Muscle layer of duodenum (tissue), 2 donors: ENCODE results near the gene RARRES2.
A peak's percentile ranks its signal among the peaks of the same experiment; 100 is the strongest.

ENCODE experiments used
- H3K27ac ChIP-seq: one replicate; pipeline ENCODE4 v1.7.0; 2013; ENCODE audit warnings: mild to moderate bottlenecking, low read length
- H3K27me3 ChIP-seq: one replicate; pipeline ENCODE4 v1.7.0; 2013; ENCODE audit warnings: low read depth, mild to moderate bottlenecking, control low read depth, low read length
- H3K36me3 ChIP-seq, 2 donors: one replicate each; pipeline ENCODE4 v1.7.0; 2013; ENCODE audit warnings: low read length in 2 of 2, control low read depth in 1 of 2, mild to moderate bottlenecking in 1 of 2; ENCODE audit not compliant: insufficient read depth in 2 of 2, control insufficient read depth in 1 of 2
- H3K4me1 ChIP-seq, 2 donors: one replicate each; pipeline ENCODE4 v1.7.0; 2013; ENCODE audit warnings: low read length in 2 of 2, mild to moderate bottlenecking in 2 of 2, control low read depth in 1 of 2, moderate library complexity in 1 of 2; ENCODE audit not compliant: insufficient read depth in 2 of 2, control insufficient read depth in 1 of 2
- H3K4me3 ChIP-seq, 2 donors: one replicate each; pipeline ENCODE4 v1.7.0; 2013; ENCODE audit warnings: low read length in 2 of 2, low read depth in 1 of 2, mild to moderate bottlenecking in 1 of 2
- H3K9me3 ChIP-seq, 2 donors: one replicate each; pipeline ENCODE4 v1.7.0; 2013; ENCODE audit warnings: low read length in 2 of 2, control low read depth in 1 of 2, mild to moderate bottlenecking in 1 of 2; ENCODE audit not compliant: control insufficient read depth in 1 of 2
- donor health status: healthy.

The RARRES2 gene

DNA sequence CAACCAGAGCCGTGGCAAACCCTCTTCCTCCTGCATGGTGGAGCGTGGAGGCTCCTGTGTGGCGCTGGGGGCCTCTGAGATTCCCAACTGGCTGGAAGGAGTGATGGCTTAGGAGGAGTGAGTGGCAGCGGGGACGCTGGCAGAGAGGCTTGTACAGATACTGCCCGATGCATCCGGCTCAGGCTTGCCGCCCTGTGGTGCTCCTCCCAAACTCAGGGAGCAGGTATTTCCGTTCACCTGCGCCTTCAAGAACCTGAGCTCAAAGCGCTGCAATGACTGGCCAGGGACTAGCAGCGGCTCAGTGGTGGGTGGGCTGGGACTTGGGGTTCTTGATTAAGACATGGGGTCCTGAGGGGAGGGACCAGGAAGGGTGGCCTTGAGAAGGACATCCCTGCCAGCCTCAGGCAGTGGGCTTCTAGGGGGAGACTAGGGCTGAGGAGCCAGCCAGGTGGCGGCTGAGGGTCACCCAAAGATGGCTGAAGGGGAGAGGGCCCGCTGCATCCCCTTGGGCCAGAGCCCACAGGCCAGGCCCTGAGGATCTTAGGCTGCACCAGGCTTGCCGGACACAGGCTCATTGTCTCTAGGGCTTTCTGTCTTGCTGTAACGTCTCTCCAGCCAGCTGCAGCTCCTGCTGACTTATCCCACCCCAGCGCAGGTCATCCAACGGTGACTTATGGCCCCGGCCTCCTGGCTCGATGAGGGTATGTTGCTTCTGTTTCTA lies 40.9 kb upstream of the RARRES2 start:
- no peak overlapping the region for H3K27ac ChIP-seq
- H3K4me3 ChIP-seq, result no peak overlapping the region
- H3K4me1 ChIP-seq, result peaks cover 11 to 46% of the 10 kb centered on the region in 2 donors

DNA sequence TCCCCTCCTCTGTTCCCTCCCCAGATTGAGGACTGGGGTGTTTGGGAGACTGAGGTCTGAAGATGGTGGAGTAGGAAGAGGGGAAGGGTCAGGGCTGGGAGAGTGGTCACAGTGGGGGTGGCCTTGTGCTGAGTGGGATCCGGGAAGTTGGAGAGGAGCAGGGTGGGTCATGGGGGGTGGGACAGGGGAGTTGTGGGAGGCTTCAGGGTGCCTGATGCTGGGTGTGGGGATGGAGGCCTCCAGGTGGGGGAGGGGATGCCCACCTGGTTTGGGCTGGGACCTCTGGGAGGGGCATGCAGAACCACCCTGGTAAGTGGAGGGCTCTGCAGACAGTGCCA lies 40.3 kb upstream of the RARRES2 start:
- H3K4me3 ChIP-seq, result no peak overlapping the region
- H3K36me3 ChIP-seq, result no peaks in the 10 kb centered on the region
- H3K4me1 ChIP-seq, result peaks cover 11 to 46% of the 10 kb centered on the region in 2 donors
- no peaks in the 10 kb centered on the region for H3K27me3 ChIP-seq
- H3K27ac ChIP-seq, result no peak overlapping the region
- H3K9me3 ChIP-seq, result no peaks in the 10 kb centered on the region

More for the DNA sequence above, 40.9 kb upstream of the RARRES2 start:
- no peaks in the 10 kb centered on the region for H3K27me3 ChIP-seq
- H3K9me3 ChIP-seq, result no peaks in the 10 kb centered on the region
- no peaks in the 10 kb centered on the region for H3K36me3 ChIP-seq

DNA sequence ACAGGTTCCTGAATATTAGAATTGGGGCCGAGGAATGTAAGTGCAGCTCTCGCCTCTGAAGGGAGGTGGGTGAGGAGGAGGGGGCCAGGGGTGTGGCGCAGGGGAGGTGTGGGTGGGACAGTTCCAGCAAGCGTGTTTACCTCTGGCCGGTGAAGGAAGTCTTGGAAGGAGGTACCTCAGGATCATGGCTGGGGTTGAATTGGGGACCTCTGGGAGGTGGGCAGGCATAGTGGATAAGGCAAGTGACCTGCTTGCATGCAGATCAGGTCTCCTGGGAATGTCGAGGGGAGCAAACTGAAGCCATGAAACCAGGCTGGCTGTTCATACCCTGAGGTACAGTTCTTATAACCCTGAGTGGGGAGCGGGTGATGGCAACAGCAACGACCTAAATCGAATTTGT lies 39.7 kb upstream of the RARRES2 start:
- no peaks in the 10 kb centered on the region for H3K36me3 ChIP-seq
- peaks cover 11 to 46% of the 10 kb centered on the region in 2 donors for H3K4me1 ChIP-seq
- H3K9me3 ChIP-seq, result no peaks in the 10 kb centered on the region
- H3K27me3 ChIP-seq, result no peaks in the 10 kb centered on the region
- no peak overlapping the region for H3K4me3 ChIP-seq
- H3K27ac ChIP-seq, result no peak overlapping the region

DNA sequence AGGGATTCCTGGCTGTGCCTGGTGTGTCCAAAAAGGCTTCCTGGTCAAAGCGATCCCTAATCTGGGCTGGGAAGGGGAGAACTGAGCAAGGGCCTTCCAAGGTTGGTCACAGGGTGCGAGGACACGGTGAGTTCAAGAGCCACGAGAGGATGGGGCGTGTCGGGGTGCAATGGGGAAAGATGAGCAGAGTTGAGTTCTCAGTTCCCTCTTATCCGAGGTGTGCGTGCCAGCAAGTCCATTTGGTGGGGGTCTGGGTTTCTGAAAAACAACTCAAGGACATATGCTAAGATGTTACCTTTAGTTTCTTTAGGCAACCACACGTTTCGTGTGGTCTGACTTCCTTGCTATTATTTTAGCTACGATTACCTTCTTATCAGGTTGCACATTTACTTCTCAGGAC lies 39.0 kb upstream of the RARRES2 start:
- no peak overlapping the region for H3K27ac ChIP-seq

DNA sequence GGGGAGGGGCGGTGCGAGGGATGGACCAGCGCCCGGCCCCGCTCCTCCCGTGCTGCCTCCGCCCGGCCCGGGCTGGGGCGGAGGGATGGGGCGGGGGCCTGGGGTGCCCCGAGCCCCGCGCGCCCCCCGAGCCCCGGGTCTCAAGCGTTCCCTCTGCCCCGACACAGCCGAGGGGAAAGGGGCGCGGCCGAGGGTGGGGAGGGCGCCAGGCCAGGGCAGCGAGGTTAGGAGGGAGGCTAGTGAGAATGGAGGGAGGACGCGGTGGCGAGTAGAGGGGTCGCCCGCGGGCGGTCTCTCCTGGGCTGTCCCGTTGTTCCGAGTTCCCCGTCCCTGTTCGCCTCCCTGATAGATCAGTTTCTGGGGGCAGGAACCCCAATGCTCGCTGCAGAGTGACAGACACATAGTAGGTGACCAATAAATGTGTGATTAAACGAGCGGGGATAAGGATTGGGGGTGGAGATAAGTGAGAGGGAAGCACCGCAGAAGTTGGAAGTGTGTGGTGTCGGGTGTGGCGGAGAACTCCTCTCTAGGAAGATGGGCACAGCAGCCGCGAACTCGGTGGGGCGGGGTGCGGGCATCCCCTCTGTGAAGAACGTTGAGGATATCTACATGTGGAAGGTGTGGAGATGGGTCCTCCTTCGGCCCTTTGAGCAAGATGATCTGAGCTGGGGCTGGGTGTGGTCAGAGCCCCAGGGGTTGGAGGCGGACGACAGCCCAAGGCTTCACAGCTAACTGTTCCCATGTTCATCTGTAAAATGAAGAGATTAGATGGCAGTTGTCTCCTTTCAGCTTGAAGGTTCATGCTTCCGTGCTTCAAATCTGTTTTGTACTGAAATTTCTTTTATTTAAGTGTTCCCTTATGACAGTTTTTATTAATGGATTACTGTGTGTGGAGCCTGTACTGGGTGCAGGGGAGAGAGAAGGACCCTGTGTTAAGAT lies 38.3 kb upstream of the RARRES2 start:
- Histone ChIP-seq H3K36me3 (no peaks in the 10 kb centered on the region), H3K27ac (peak overlapping the region; percentile 39), H3K9me3 (no peaks in the 10 kb centered on the region), H3K4me3 (peak overlapping the region; percentile 89 to 98), H3K4me1 (peaks cover 7 to 38% of the 10 kb centered on the region in 2 donors), H3K27me3 (no peaks in the 10 kb centered on the region)

More for the DNA sequence above, 39.0 kb upstream of the RARRES2 start:
- Histone ChIP-seq H3K4me1 (peaks cover 9 to 46% of the 10 kb centered on the region in 2 donors), H3K4me3 (peak overlapping the region; percentile 89 to 98), H3K9me3 (no peaks in the 10 kb centered on the region), H3K36me3 (no peaks in the 10 kb centered on the region), H3K27me3 (no peaks in the 10 kb centered on the region)

DNA sequence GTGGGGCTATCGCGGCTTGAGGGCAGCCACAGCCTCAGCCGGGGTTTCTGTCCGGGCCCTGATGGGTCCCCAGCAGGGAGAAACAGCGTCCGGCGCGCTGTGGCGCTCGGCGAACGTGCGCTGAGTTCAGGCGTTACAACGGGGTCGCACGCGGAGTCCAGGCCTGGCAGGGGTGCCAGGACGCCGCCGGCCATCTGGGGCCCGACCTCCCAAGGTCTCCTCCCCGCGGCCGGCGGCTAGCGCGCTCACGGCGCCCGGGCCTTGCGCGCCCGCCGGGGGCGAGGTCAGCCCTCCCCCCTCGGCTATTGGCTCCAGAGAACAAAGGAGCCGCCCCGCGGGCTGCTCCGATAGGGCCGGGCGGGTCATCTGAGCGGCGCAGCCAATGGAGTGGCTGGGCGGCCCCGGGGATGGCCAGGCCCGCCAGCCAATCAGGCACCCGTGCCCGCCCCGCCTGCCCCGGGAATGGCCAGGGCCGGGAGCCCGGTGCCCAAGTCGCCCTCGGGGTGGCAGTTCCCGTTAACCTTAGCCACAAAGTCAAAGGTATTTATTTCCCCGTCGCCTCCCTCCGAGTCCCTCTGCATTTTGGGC lies 37.5 kb upstream of the RARRES2 start, which contains the start of gene ZNF775:
Gene ZNF775, plus strand, starts transcription at position 478 of the 588 bp plus-strand sequence. CDS start 9,141 bp downstream, outside the sequence.
- Histone ChIP-seq H3K9me3 (no peaks in the 10 kb centered on the region), H3K36me3 (peaks cover 5 to 6% of the 10 kb centered on the region in 2 donors), H3K4me3 (peak within 1 kb of the TSS; percentile 89 to 98), H3K27me3 (no peaks in the 10 kb centered on the region), H3K4me1 (peaks cover 7 to 35% of the 10 kb centered on the region in 2 donors), H3K27ac (peak within 1 kb of the TSS; percentile 90)

DNA sequence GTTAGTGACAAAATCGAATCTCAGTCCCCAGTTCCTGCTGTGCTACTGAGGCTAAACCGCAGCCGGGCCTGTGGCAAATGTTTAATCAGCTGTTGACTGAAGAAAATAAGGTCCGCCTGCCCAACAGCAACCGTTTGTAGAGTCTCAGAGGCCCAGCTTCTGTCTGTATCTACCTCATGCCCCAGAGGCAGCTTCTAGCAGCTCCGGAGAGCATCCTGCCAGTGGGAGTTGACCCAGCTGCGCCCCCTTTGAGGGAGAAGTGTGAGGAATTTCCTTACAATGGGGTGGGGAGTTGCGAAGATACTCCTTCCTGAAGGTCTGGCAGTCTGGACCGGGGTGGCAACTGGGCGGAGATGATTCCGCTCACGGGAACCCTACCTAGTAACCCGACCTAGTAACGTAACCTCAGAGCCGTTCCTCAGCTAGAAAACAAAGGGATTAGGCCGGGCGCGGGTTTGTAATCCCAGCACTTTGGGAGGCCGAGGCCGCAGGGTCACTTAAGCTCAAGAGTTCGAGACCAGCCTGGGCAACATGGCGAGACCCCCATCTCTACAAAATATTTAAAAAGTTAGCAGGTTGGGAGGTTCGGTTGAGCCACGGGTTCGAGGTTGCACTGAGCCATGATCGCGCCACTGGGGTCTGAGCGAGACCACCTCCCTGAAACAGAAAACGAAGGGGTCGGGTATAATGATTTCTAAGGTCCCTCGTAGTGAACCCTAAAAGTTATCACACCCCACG lies 36.9 kb upstream of the RARRES2 start:
- Histone ChIP-seq H3K4me1 (peaks cover 7 to 33% of the 10 kb centered on the region in 2 donors), H3K27ac (peak overlapping the region; percentile 90), H3K9me3 (no peaks in the 10 kb centered on the region)

DNA sequence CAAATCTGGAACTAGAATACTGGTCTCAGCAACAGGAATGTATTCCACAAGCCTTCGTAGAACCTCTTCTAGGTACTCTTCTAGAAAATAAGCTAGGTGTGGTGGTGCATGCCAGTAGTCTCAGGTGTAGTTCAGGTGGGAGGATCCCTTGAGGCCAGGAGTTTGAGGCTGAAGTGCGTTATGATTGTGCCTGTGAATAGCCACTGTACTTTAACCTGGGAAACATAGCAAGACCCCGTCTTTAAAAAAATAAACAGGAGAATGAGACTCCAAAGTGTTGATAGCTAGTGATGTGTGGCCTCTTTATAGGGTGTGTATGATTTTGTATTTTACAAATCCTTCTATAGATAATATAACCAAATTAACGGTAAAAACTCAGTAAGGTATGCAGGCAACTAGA lies 36.2 kb upstream of the RARRES2 start:
- H3K4me1 ChIP-seq, result peaks cover 7 to 38% of the 10 kb centered on the region in 2 donors
- H3K27ac ChIP-seq, result peak overlapping the region; percentile 90
- no peaks in the 10 kb centered on the region for H3K27me3 ChIP-seq

More for the DNA sequence above, 36.9 kb upstream of the RARRES2 start:
- Histone ChIP-seq H3K27me3 (no peaks in the 10 kb centered on the region), H3K36me3 (peaks cover 10 to 11% of the 10 kb centered on the region in 2 donors), H3K4me3 (peak overlapping the region; percentile 89 to 98)

DNA sequence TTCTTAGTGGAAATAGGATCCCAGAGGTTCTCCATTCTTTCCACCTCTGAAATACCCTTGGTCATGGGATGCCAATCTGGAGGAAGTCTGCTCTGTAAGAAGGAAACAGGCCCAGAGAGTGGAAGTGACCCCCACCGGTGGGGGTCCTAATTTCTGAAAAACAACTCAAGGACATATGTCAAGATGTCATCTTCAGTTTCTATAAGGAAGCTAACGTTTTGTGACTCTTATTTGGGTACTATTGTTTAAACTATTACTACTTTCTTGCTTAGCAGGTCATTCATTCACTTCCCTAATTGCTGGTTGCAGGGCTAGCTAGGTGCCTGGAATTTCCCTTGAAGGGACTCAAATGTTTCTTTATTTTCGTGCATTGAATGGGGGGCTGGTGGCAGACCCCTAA lies 35.8 kb upstream of the RARRES2 start:
- Histone ChIP-seq H3K27me3 (no peaks in the 10 kb centered on the region), H3K4me1 (peaks cover 7 to 42% of the 10 kb centered on the region in 2 donors), H3K36me3 (peaks cover 12 to 20% of the 10 kb centered on the region in 2 donors), H3K9me3 (no peaks in the 10 kb centered on the region), H3K27ac (peak overlapping the region; percentile 11), H3K4me3 (no peak overlapping the region)

More for the DNA sequence above, 36.2 kb upstream of the RARRES2 start:
- Histone ChIP-seq H3K36me3 (peaks cover 12 to 16% of the 10 kb centered on the region in 2 donors), H3K4me3 (no peak overlapping the region), H3K9me3 (no peaks in the 10 kb centered on the region)

DNA sequence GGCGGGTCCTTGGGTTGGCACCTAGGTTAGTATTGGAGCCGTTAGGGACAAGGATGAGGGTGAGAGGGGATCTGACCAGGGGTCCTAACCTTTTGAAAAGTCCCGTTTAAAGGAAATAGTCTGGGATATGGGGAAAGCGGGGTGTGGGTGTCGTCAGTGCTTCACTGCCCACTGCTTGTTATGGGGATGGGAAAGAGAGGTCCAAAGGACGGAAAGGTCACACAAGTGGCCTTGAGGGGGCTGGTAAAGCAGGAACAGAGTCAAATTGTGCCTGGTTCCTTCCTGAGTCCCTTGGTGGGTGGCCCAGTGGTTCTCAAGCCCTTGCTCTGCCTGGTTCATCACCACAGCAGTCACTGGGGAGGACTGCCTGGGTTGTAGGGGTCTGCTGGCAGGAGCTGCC lies 35.1 kb upstream of the RARRES2 start:
- H3K4me1 ChIP-seq, result peaks cover 7 to 41% of the 10 kb centered on the region in 2 donors
- H3K4me3 ChIP-seq, result no peak overlapping the region
- H3K36me3 ChIP-seq, result peaks cover 12 to 26% of the 10 kb centered on the region in 2 donors
- H3K27ac ChIP-seq, result peak overlapping the region; percentile 11
- no peaks in the 10 kb centered on the region for H3K27me3 ChIP-seq
- H3K9me3 ChIP-seq, result no peaks in the 10 kb centered on the region
